ENCODE measurements around the gene GUCY1B1.

Gene GUCY1B1

GRCh38 chr4:155820887-155821518 is 62.2 kb downstream of the GUCY1B1 start:
- Histone ChIP-seq H3K4me1 (ENCODE audit: control insufficient read depth, low read length) (no peaks in the 10 kb centered on the region), H3K9me2 (replicated peaks; ENCODE audit: control insufficient read depth, low read length) (no peaks in the 10 kb centered on the region), H3K27me3 (ENCODE audit: control insufficient read depth, low read length) (no peaks in the 10 kb centered on the region), H4K20me1 (ENCODE audit: control insufficient read depth, insufficient read depth, low read depth, low read length) (no peaks in the 10 kb centered on the region), H3K9me3 (ENCODE audit: control insufficient read depth, insufficient read depth, low read length) (no peaks in the 10 kb centered on the region), H3K4me2 (ENCODE audit: low read length) (no peak overlapping the region), H3F3A (ENCODE audit: control insufficient read depth, insufficient read depth) (no peaks in the 10 kb centered on the region), H3K4me3 (ENCODE audit: low read length) (no peak overlapping the region), H3K36me3 (ENCODE audit: control insufficient read depth, low read length) (no peaks in the 10 kb centered on the region), H3K79me2 (ENCODE audit: control insufficient read depth, low read length) (no peaks in the 10 kb centered on the region), H3K27ac (ENCODE audit: low read depth, low read length) (no peak overlapping the region)
- TF ChIP-seq, protein P1, sequence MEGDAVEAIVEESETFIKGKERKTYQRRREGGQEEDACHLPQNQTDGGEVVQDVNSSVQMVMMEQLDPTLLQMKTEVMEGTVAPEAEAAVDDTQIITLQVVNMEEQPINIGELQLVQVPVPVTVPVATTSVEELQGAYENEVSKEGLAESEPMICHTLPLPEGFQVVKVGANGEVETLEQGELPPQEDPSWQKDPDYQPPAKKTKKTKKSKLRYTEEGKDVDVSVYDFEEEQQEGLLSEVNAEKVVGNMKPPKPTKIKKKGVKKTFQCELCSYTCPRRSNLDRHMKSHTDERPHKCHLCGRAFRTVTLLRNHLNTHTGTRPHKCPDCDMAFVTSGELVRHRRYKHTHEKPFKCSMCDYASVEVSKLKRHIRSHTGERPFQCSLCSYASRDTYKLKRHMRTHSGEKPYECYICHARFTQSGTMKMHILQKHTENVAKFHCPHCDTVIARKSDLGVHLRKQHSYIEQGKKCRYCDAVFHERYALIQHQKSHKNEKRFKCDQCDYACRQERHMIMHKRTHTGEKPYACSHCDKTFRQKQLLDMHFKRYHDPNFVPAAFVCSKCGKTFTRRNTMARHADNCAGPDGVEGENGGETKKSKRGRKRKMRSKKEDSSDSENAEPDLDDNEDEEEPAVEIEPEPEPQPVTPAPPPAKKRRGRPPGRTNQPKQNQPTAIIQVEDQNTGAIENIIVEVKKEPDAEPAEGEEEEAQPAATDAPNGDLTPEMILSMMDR (IDR thresholded peaks at IDR 0.05; ENCODE audit: low read depth, low read length, poor library complexity, severe bottlenecking) = no peak
- no peak for TF ChIP-seq EZH2phosphoT487 (IDR thresholded peaks at IDR 0.05; ENCODE audit: borderline replicate concordance, low read length)

DNA sequence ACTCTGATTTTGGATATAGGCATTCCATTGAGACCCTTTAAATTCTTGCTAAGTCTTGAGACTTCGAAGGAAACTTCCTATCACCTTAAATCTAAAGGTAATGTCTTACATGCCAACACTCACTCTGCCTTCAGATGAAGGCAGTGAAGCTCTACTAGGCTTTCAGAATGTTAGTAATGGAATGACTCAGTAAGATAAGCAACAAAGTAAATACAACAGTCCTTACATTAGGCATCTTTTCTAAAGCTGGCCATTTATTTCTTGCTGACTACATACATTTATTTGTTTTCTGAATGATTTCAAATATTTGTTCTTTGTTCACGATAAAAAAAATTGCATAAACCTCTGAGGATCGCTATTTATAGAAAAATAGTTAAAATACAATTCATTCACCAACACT is 63.8 kb downstream of the GUCY1B1 start:
- Histone ChIP-seq H3K4me1 (ENCODE audit: control insufficient read depth, low read length) (no peaks in the 10 kb centered on the region), H3K9me3 (ENCODE audit: control insufficient read depth, insufficient read depth, low read length) (no peaks in the 10 kb centered on the region), H3K36me3 (ENCODE audit: control insufficient read depth, low read length) (no peaks in the 10 kb centered on the region), H3K4me3 (ENCODE audit: low read length) (no peak overlapping the region), H3K27ac (ENCODE audit: low read depth, low read length) (no peak overlapping the region), H3K27me3 (ENCODE audit: control insufficient read depth, low read length) (no peaks in the 10 kb centered on the region), H3K9me2 (replicated peaks; ENCODE audit: control insufficient read depth, low read length) (no peaks in the 10 kb centered on the region), H3F3A (ENCODE audit: control insufficient read depth, insufficient read depth) (no peaks in the 10 kb centered on the region), H3K4me2 (ENCODE audit: low read length) (no peak overlapping the region), H4K20me1 (ENCODE audit: control insufficient read depth, insufficient read depth, low read depth, low read length) (no peaks in the 10 kb centered on the region), H3K79me2 (ENCODE audit: control insufficient read depth, low read length) (no peaks in the 10 kb centered on the region)
- no peak for TF ChIP-seq EZH2phosphoT487 (IDR thresholded peaks at IDR 0.05; ENCODE audit: borderline replicate concordance, low read length)
- TF ChIP-seq, protein P1 (IDR thresholded peaks at IDR 0.05; ENCODE audit: low read depth, low read length, poor library complexity, severe bottlenecking) = no peak

DNA sequence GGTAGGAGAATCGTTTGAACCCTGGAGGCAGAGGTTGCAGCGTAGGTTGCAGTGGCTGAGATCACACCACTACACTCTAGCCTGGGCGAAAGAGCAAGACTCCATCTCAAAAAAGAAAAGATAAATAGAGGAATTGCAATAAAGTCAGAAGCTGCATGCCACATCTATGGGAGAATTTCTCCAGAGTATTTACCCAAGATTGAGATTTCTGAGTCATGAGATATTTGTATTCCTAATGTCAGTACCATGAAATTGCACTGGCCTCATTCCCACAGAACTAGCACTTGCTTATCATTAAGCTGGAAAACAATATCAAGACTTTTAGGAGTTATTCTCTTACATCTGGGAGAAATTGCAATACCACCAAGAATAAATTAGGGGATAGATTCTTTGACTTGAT is 69.8 kb downstream of the GUCY1B1 start:
- no peaks in the 10 kb centered on the region for H4K20me1 ChIP-seq (ENCODE audit: control insufficient read depth, insufficient read depth, low read depth, low read length)
- no peaks in the 10 kb centered on the region for H3K36me3 ChIP-seq (ENCODE audit: control insufficient read depth, low read length)
- H3K79me2 ChIP-seq (ENCODE audit: control insufficient read depth, low read length) = no peaks in the 10 kb centered on the region
- H3K4me2 ChIP-seq (ENCODE audit: low read length) = no peak overlapping the region
- H3K27me3 ChIP-seq (ENCODE audit: control insufficient read depth, low read length) = no peaks in the 10 kb centered on the region
- H3K27ac ChIP-seq (ENCODE audit: low read depth, low read length) = no peak overlapping the region
- no peak overlapping the region for H3K4me3 ChIP-seq (ENCODE audit: low read length)
- no peaks in the 10 kb centered on the region for H3K9me2 ChIP-seq (replicated peaks; ENCODE audit: control insufficient read depth, low read length)
- H3F3A ChIP-seq (ENCODE audit: control insufficient read depth, insufficient read depth) = no peaks in the 10 kb centered on the region
- H3K9me3 ChIP-seq (ENCODE audit: control insufficient read depth, insufficient read depth, low read length) = no peaks in the 10 kb centered on the region
- TF ChIP-seq, protein P1 (IDR thresholded peaks at IDR 0.05; ENCODE audit: low read depth, low read length, poor library complexity, severe bottlenecking) = no peak
- TF ChIP-seq EZH2phosphoT487 (IDR thresholded peaks at IDR 0.05; ENCODE audit: borderline replicate concordance, low read length) = no peak
- no peaks in the 10 kb centered on the region for H3K4me1 ChIP-seq (ENCODE audit: control insufficient read depth, low read length)

Data from DOHH2 (cell line).